CD4-positive, alpha-beta T cell treated with Interleukin-12 subunit alpha and Interleukin-12 subunit beta, for 1 hour (primary cell): ENCODE measurements around the gene RRP1.

ENCODE experiments used
- DNase-seq: peaks from one replicate; pipeline ENCODE4 v3.0.0-alpha.2; 2020

RRP1 gene

GRCh38 chr21:43803558-43804300, 14.4 kb downstream of the RRP1 start:
- DNase-seq, result no peak

GRCh38 chr21:43805275-43805800, 16.0 kb downstream of the RRP1 start:
- DNase-seq, result peak; percentile 17

- DNase-seq, result no peak
These were observed 16.8 kb downstream of the RRP1 start for GRCh38 chr21:43806017-43806710.

GRCh38 chr21:43808367-43808766, 19.0 kb downstream of the RRP1 start:
- DNase-seq, result no peak

GRCh38 chr21:43808832-43809251, 19.5 kb downstream of the RRP1 start:
- DNase-seq, result no peak

- DNase-seq, result no peak
These were observed 20.0 kb downstream of the RRP1 start for GRCh38 chr21:43809346-43809799.

GRCh38 chr21:43809853-43810504, 20.6 kb downstream of the RRP1 start:
- no peak for DNase-seq

GRCh38 chr21:43810505-43811261, 21.3 kb downstream of the RRP1 start:
- DNase-seq, result peak; percentile 85

GRCh38 chr21:43811262-43812105, 22.1 kb downstream of the RRP1 start:
- DNase-seq, result no peak

- DNase-seq, result no peak
These were observed 22.9 kb downstream of the RRP1 start for GRCh38 chr21:43812139-43812821.

- DNase-seq, result no peak
These were observed 23.7 kb downstream of the RRP1 start for GRCh38 chr21:43812957-43813655.

GRCh38 chr21:43813656-43813980, 24.2 kb downstream of the RRP1 start:
- DNase-seq, result no peak

- DNase-seq, result no peak
These were observed 25.1 kb downstream of the RRP1 start for GRCh38 chr21:43814215-43815106.

- no peak for DNase-seq
These were observed 25.8 kb downstream of the RRP1 start for GRCh38 chr21:43815107-43815613.

- no peak for DNase-seq
These were observed 26.6 kb downstream of the RRP1 start for GRCh38 chr21:43815991-43816390.

- no peak for DNase-seq
These were observed 27.3 kb downstream of the RRP1 start for GRCh38 chr21:43816611-43817071.

GRCh38 chr21:43817157-43818086, 28.0 kb downstream of the RRP1 start:
- no peak for DNase-seq

GRCh38 chr21:43818685-43819084, 29.3 kb downstream of the RRP1 start:
- DNase-seq, result no peak
